SH-SY5Y (cell line): ENCODE data around the gene HMX3.

Experiments
- GATA2 ChIP-seq: IDR thresholded peaks from 2 replicates; pipeline ENCODE4 v1.6.1; 2011; ENCODE audit warnings: mild to moderate bottlenecking, low read depth, low read length
- GATA3 ChIP-seq: IDR thresholded peaks from 2 replicates; pipeline ENCODE4 v1.6.1; 2011; ENCODE audit warnings: low read depth, mild to moderate bottlenecking, low read length, moderate library complexity

GRCh38 chr10:123166618-123167017 is 30.8 kb downstream of the HMX3 start:
- TF ChIP-seq GATA2 (no peak), GATA3 (no peak)
